ENCODE measurements around the gene MGA. TPM values are rescaled to one million over a fixed set of nuclear protein-coding genes. Genes with fewer than 3 reads are reported as not detected.

MGA gene
- polyA plus RNA-seq, 3 donors = 2.7 to 6.9 (median 4.2) TPM

DNA sequence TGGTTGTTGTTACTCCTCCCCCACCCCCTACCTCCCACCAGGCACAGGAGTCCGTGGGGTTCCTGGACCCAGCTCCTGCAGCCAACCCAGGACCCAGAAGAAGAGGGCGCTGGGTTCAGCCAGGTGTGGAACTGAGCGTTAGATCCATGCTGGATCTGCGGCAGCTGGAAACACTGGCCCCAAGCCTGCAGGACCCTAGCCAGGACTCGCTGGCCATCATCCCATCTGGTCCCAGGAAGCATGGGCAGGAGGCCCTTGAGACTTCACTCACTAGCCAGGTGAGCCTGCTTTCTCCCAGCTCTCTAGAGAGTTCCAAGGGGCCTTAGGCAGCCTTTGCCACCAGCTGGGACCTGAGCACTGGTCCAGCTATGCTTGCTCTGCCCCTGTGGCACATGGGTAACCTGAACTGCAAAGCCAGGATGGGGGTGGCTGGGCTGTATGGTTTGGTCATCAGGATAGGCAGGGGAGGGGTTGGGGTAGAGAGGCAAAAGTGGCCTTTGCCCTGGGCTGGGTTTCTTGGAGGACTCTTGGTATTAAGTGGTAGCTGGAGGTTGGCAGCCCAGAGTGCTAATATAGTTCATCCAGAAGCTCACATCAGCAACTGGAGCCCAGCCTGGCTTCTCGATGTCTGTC, 160.7 kb downstream of the MGA start:
- Histone ChIP-seq H3K27me3 (ENCODE audit: control insufficient read depth in 2 of 2, insufficient read depth in 2 of 2, low read length in 2 of 2) (no peaks in the 10 kb centered on the region), H3K4me2 (replicated peaks; ENCODE audit: extremely low read depth, low read length, poor library complexity, severe bottlenecking) (no peak overlapping the region), H4K20me1 (ENCODE audit: insufficient read depth, low read length) (no peaks in the 10 kb centered on the region), H3K4me1 (ENCODE audit: control insufficient read depth in 1 of 2, insufficient read depth in 2 of 2, low read length in 2 of 2) (no peaks in the 10 kb centered on the region), H2AFZ (ENCODE audit: insufficient read depth, low read depth, low read length, poor library complexity, severe bottlenecking) (no peak overlapping the region), H3K27ac (ENCODE audit: low read depth in 1 of 2, low read length in 2 of 2) (no peak overlapping the region), H3K4me3 (replicated peaks in 1 of 3; ENCODE audit: low read depth in 2 of 3, low read length in 3 of 3) (no peak overlapping the region), H3K36me3 (replicated peaks in 1 of 2; ENCODE audit: control insufficient read depth in 1 of 2, insufficient read depth in 2 of 2, low read length in 2 of 2) (peaks cover 63 to 100% of the 10 kb centered on the region in 2 donors), H3K9ac (ENCODE audit: insufficient read depth, low read length, poor library complexity, severe bottlenecking) (no peak overlapping the region), H3K79me2 (ENCODE audit: insufficient read depth, low read length) (no peaks in the 10 kb centered on the region), H3K9me3 (replicated peaks in 1 of 2; ENCODE audit: control insufficient read depth in 1 of 2, insufficient read depth in 1 of 2, low read length in 2 of 2) (no peaks in the 10 kb centered on the region)
- no peak for DNase-seq
- Mint-ChIP-seq H3K4me1 (no peaks in the 10 kb centered on the region), H3K4me3 (no peak overlapping the region), H3K27me3 (ENCODE audit: low read depth in 3 of 3) (peaks cover 0 to 2% (median 2%) of the 10 kb centered on the region in 3 donors), H3K27ac (no peak overlapping the region), H3K9me3 (no peaks in the 10 kb centered on the region), H3K36me3 (peaks cover 77 to 94% of the 10 kb centered on the region in 2 donors)
- WGBS (ENCODE audit: insufficient coverage) = 98% methylated on average over 6 of the region's 6 CpGs
- intact Hi-C loops (cut with micrococcal nuclease) = loop anchor here in 1 of 2 donors (10.0 kb wide), 1 partner anchor 84 kb away; no protein-coding TSS in a partner anchor
- TF ChIP-seq, protein P1, sequence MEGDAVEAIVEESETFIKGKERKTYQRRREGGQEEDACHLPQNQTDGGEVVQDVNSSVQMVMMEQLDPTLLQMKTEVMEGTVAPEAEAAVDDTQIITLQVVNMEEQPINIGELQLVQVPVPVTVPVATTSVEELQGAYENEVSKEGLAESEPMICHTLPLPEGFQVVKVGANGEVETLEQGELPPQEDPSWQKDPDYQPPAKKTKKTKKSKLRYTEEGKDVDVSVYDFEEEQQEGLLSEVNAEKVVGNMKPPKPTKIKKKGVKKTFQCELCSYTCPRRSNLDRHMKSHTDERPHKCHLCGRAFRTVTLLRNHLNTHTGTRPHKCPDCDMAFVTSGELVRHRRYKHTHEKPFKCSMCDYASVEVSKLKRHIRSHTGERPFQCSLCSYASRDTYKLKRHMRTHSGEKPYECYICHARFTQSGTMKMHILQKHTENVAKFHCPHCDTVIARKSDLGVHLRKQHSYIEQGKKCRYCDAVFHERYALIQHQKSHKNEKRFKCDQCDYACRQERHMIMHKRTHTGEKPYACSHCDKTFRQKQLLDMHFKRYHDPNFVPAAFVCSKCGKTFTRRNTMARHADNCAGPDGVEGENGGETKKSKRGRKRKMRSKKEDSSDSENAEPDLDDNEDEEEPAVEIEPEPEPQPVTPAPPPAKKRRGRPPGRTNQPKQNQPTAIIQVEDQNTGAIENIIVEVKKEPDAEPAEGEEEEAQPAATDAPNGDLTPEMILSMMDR (IDR thresholded peaks at IDR 0.05) = no peak

DNA sequence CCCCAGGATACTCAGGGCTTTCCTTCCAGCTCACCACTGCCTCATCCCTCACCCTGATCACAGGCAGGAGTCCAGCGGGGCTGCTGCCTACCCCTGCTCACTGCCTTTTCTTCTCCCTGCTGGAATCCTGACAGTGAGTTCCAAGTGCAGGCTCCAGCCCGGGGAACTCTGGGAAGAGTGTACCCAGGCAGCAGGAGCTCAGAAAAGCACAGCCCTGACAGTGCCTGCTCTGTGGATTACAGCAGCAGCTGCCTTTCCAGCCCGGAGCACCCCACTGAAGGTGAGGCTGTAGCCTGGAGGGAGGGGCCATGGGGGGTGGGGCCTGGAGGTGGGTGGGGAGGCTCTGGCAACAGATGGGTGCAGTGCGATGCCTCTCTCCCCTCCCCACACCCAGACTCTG, 161.6 kb downstream of the MGA start:
- H3K27ac ChIP-seq (ENCODE audit: low read depth in 1 of 2, low read length in 2 of 2) = no peak overlapping the region
- Mint-ChIP-seq H3K4me3 (no peak overlapping the region), H3K4me1 (no peaks in the 10 kb centered on the region), H3K9me3 (no peaks in the 10 kb centered on the region), H3K27ac (no peak overlapping the region), H3K27me3 (ENCODE audit: low read depth in 3 of 3) (peaks cover 2 to 8% (median 6%) of the 10 kb centered on the region in 3 donors), H3K36me3 (peaks cover 73 to 87% of the 10 kb centered on the region in 2 donors)
- no peak for DNase-seq
- H3K9me3 ChIP-seq (replicated peaks in 1 of 2; ENCODE audit: control insufficient read depth in 1 of 2, insufficient read depth in 1 of 2, low read length in 2 of 2) = no peaks in the 10 kb centered on the region
- H3K4me1 ChIP-seq (ENCODE audit: control insufficient read depth in 1 of 2, insufficient read depth in 2 of 2, low read length in 2 of 2) = no peaks in the 10 kb centered on the region
- H3K27me3 ChIP-seq (ENCODE audit: control insufficient read depth in 2 of 2, insufficient read depth in 2 of 2, low read length in 2 of 2) = peaks cover 0 to 3% of the 10 kb centered on the region in 2 donors
- no peak overlapping the region for H3K4me2 ChIP-seq (replicated peaks; ENCODE audit: extremely low read depth, low read length, poor library complexity, severe bottlenecking)
- intact Hi-C loops (cut with micrococcal nuclease) = loop anchor here in 1 of 2 donors (10.0 kb wide), 1 partner anchor 83 kb away; no protein-coding TSS in a partner anchor
- TF ChIP-seq, protein P1 (IDR thresholded peaks at IDR 0.05) = no peak
- H3K9ac ChIP-seq (ENCODE audit: insufficient read depth, low read length, poor library complexity, severe bottlenecking) = no peak overlapping the region
- H3K4me3 ChIP-seq (replicated peaks in 1 of 3; ENCODE audit: low read depth in 2 of 3, low read length in 3 of 3) = no peak overlapping the region
- WGBS (ENCODE audit: insufficient coverage) = 85% methylated on average over 2 of the region's 4 CpGs
- peaks cover 57 to 91% of the 10 kb centered on the region in 2 donors for H3K36me3 ChIP-seq (replicated peaks in 1 of 2; ENCODE audit: control insufficient read depth in 1 of 2, insufficient read depth in 2 of 2, low read length in 2 of 2)
- H4K20me1 ChIP-seq (ENCODE audit: insufficient read depth, low read length) = no peaks in the 10 kb centered on the region
- H2AFZ ChIP-seq (ENCODE audit: insufficient read depth, low read depth, low read length, poor library complexity, severe bottlenecking) = no peak overlapping the region
- H3K79me2 ChIP-seq (ENCODE audit: insufficient read depth, low read length) = no peaks in the 10 kb centered on the region
